ENCODE results near the gene ARMC10. TPM values are rescaled to one million over a fixed set of nuclear protein-coding genes. Genes with fewer than 3 reads are reported as not detected.
"Not testable (repeated sequence)": the region's sequence is repeated elsewhere in the genome, so short reads cannot be mapped to it uniquely, and the experiment has no call there.

Gene ARMC10
- total RNA-seq, 1 donor from 2014 or later = 44.7 TPM

DNA sequence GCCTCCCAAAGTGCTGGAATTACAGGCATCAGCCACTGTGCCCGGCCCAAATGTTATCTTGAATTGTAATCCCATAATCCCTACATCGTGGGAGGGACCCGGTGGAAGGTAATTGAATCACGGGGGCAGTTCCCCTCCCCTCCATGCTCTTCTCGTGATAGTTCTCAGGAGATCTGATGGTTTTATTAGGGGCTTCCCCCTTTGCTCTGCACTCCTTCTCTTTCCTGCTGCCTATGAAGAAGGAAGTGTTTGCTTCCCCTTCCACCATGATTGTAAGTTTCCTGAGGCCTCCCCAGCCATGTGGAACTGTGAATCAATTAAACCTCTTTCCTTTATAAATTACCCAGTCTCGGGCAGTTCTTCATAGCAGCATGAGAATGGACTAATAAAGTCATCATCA, 3.3 kb downstream of the ARMC10 start:
- DNase-seq (ENCODE audit: low read depth, low spot score) = not testable (repeated sequence)

GRCh38 chr7:103079836-103080235, 4.9 kb downstream of the ARMC10 start:
- DNase-seq (ENCODE audit: low read depth, low spot score) = no peak

- no peak for DNase-seq (ENCODE audit: low read depth, low spot score)
These were observed 6.0 kb downstream of the ARMC10 start for GRCh38 chr7:103080923-103081322.

DNA sequence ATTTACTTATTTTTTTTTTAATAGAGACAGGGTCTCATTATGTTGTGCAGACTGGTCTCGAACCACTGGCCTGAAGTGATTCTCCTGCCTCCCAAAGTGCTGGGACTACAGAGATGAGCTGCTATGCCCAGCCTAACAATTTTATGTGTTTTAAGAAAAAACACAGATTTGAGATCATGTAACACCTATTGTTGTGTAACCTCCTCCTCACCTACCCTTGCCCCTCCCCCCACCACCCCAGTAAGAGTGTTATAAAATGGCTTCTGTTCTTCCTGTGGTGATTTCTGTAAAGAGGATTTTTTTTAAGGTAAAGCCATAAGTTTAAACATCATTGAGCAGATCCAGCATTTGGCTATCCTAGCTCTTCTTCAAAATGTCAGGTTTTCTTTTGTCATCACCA, 7.6 kb downstream of the ARMC10 start:
- DNase-seq (ENCODE audit: low read depth, low spot score) = no peak

DNA sequence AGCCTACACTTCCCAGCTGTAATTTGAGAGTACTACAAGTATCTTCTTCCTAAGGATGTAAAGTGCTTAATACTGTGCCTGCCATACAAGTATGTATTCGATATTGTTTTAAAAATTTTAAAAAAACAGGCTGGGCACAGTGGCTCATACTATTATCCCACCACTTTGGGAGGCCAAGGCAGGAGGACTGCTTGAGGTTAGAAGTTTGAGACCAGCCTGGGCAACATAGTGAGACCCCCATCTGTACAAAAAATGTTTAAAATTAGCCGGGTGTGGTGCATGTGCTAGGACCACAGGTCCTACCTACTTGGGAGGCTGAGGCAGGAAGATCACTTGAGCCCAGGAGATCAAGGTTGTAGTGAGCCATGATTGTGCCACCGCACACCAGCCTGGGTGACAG, 8.3 kb downstream of the ARMC10 start:
- DNase-seq (ENCODE audit: low read depth, low spot score) = no peak

DNA sequence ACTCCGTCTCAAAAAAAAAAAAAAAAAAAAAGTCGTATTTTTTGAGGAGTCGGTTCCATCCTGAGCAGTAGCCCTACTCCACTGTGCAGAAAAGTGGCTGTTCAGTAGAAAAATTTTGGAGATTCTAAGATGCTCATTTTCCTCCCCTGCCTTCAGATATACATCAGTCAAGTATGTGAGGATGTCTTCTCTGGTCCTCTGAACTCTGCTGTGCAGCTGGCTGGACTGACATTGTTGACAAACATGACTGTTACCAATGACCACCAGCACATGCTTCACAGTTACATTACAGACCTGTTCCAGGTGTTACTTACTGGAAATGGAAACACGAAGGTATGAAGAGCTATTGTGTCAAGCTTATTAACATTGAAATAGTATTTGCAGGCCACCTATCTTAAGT, 17.4 kb downstream of the ARMC10 start:
- not testable (repeated sequence) for DNase-seq (ENCODE audit: low read depth, low spot score)

GRCh38 chr7:103093429-103093828, 18.5 kb downstream of the ARMC10 start:
- DNase-seq (ENCODE audit: low read depth, low spot score) = no peak

DNA sequence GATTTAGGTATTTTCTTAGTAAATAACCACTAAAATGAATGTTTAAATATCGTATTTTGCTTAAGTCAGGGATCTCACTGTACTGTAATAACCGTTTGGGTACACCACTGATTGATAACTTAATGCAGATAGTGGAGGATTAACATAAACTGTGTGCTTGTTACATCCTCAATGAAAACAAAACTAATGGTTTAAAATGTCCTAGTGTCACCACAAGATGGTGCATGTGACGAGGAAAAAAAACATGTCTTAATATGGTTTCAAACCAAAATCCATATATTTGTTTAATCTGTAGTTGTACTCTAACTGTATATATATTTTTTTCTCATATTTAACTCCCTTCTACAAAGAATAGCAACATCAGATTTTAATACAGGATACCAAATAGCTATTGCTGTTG, 19.2 kb downstream of the ARMC10 start:
- no peak for DNase-seq (ENCODE audit: low read depth, low spot score)

DNA sequence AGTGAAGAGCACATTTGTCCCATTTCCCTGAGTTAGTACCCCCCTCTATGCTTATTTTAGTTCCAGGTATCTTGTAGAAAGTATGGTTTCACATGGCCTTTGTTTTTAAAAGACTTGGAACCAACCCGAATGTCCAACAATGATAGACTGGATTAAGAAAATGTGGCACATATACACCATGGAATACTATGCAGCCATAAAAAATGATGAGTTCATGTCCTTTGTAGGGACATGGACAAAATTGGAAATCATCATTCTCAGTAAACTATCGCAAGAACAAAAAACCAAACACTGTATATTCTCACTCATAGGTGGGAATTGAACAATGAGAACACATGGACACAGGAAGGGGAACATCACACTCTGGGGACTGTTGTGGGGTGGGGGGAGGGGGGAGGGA, 20.6 kb downstream of the ARMC10 start:
- not testable (repeated sequence) for DNase-seq (ENCODE audit: low read depth, low spot score)

GRCh38 chr7:103097041-103097440, 22.1 kb downstream of the ARMC10 start:
- DNase-seq (ENCODE audit: low read depth, low spot score) = no peak

DNA sequence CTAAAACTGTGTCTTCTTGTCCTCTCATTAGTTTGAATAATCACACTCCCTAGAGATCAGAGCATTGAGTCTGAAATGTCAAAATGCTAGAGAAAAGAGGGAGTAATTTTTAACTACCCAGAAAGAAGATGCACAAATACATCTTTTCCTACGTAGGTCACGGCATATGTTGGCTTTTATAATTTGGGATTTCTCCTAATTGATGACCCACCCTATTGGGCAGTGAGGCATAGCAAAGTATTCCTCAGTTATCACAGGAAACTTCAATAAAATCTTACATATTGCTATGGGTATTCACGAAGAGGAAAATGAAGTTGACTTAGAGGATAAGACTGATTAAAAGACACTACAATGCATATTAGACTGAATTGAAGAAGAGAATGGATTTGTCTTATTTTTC, 25.4 kb downstream of the ARMC10 start:
- DNase-seq (ENCODE audit: low read depth, low spot score) = no peak

DNA sequence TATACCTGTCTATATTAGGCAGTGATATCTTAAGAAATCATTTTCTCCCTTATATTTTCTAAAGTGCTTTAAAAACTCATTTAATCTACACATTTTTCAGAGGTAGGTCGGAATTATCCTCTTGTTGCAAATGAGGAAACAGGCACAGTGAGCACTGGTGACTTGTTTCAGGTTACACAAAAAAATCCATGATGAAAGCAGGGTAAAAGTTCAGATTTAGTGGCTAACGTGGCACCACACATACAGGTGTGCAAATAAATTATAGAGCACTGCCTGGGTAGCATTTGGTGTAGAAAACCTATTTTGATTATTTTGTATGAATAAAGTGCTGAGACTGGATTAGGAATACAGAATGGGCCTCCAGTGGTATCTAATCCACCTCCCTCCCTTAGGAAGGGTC, 26.6 kb downstream of the ARMC10 start:
- no peak for DNase-seq (ENCODE audit: low read depth, low spot score)

DNA sequence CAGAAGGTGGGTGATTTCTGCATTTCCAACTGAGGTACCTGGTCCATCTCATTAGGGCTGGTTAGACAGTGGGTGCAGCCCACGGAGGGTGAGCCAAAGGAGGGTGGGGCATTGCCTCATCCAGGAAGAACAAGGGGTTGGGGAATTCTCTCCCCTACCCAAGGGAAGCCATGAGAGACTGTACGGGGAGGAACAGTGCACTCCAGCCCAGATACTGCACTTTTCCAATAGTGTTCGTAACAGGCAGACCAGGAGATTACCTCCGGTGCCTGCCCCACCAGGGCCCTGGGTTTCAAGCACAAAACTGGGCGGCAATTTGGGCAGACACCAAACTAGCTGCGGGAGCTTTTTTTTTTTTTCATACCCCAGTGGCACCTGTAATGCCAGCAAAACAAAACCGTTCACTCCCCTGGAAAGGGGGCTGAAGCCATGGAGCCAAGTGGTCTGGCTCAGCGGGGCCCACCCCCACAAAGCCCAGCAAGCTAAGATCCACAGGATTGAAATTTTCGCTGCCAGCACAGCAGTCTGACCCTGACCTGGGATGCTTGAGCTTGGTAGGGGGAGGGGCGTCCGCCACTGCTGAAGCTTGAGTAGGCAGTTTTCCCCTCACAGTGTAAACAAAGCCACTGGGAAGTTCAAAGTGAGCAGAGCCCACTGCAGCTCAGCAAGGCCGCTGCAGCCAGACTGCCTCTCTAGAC, 31.2 kb downstream of the ARMC10 start:
- DNase-seq (ENCODE audit: low read depth, low spot score) = no peak

- DNase-seq (ENCODE audit: low read depth, low spot score) = not testable (repeated sequence)
These were observed 31.7 kb downstream of the ARMC10 start for GRCh38 chr7:103106703-103107070.

- no peak for DNase-seq (ENCODE audit: low read depth, low spot score)
These were observed 38.2 kb downstream of the ARMC10 start for GRCh38 chr7:103113164-103113563.

DNA sequence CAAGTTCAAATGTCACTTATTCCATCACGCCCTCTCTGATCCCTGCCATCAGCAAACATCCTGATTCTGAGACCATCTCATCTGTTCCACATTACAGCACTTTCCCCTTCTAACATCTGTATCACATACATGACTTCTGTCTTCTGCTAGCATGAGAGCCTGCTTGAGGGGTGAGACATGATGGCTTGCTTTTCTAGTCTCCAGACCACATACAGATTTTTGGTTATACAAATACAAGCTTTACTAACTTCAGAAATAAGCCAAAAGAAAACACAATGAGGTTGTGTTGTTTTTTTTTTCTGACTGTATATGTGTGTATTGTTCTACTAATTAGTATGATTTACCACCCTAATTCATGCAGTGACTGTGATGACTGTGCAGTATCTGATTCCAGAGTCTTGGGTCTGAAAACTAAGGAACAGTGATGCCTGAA, 39.7 kb downstream of the ARMC10 start:
- DNase-seq (ENCODE audit: low read depth, low spot score) = no peak

- no peak for DNase-seq (ENCODE audit: low read depth, low spot score)
These were observed 40.8 kb downstream of the ARMC10 start for GRCh38 chr7:103115771-103116170.

DNA sequence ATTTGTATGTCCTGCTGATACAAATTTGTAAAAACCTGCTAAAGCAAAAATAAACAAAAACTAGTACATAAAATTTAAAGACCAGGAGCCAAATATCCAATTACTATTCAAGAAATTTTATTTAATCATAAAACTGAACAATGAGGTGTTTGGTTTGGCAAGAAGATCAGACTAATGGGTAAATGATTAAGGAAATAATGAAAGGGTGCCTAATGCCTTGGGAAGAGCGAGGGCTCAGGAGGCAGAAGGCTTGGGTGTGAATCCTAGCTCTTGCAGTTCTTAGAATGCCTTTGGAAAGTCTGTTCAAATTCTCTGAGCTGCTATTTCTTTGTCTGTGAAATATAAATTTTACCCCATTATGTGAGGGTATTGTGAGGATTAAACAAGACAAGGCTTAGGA, 41.6 kb downstream of the ARMC10 start:
- no peak for DNase-seq (ENCODE audit: low read depth, low spot score)

DNA sequence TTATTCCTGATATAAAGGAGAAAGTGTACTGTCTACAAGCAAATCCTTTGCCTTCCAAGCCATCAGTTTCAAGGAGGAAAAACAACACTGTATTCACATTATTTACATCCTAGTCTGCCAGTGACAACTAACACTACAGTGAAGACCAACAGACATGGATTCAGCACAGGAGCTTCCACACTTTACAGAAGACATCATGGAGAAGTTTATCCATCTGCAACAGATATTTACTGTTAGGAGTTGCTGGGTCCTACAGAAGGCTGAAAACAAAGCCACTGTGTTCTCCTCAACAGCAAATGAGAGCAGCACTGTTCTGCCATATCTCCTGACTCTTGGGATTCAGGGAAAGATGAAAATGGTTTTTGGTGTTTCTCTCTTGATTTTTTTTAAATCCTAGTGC, 42.1 kb downstream of the ARMC10 start:
- no peak for DNase-seq (ENCODE audit: low read depth, low spot score)

DNA sequence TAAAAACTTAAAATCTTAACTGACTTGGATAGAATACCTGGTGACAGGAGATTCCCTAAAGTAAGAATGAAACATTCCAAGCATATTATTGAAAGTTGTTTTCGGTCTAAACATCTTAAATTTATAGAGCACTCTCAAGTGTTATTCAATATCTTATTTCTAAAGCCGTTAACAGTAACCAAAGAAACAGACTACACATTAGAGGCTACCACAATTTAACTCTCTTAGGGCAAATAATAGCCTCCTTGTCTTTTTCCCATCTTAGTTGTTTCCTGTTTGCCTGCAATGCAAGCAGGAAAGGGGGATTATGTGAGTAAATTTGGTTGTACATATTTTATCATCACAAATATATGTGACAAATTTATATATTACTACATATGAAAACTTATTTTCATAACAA, 42.5 kb downstream of the ARMC10 start:
- DNase-seq (ENCODE audit: low read depth, low spot score) = no peak

- no peak for DNase-seq (ENCODE audit: low read depth, low spot score)
These were observed 44.9 kb downstream of the ARMC10 start for GRCh38 chr7:103119791-103120291.

DNA sequence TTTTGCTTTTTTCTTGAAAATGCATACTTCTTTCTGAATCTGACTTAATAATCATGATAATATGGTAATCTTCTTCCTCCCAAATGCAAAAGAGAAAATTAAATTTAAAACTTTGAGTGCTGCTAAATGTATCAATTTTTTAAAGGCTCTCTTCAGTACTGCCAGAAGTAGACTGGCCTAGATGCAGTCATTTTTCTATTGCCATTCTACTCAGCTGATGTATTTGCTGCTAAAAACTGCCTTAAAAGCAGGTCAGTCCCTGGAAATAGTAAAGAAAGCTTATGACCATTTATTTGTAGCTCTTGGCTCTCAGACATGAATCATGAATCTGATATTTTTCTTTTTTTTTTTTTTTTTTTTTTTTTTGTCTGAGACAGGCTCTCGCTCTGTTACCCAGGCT, 45.4 kb downstream of the ARMC10 start:
- DNase-seq (ENCODE audit: low read depth, low spot score) = no peak

DNA sequence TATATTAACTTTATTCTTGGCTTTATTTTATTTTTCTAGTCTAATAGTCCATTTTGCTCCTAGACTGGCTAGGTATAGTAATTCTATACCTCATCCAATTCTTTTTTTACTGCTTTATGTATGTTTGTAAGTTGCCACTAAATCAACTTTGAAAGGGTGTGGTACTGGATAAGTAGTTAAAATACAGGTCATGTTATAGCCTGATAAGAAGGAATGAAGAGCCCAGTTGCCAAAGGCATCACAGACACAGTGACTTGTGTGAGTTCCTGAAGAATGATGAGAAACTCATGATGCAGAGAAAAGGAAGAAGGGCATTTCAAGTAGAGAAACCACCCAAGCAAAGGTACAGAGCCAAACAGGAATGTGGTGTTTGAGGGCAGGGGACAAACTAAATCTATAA, 46.7 kb downstream of the ARMC10 start:
- DNase-seq (ENCODE audit: low read depth, low spot score) = no peak

- no peak for DNase-seq (ENCODE audit: low read depth, low spot score)
These were observed 48.6 kb downstream of the ARMC10 start for GRCh38 chr7:103123529-103123928.
